ENCODE measurements around the gene COL18A1. TPM values are rescaled to one million over a fixed set of nuclear protein-coding genes. Genes with fewer than 3 reads are reported as not detected.

The COL18A1 gene
- total RNA-seq, 3 donors from 2014 or later (not counting 1 experiment from before 2014, with no cell fraction given) = 12.3 to 22.3 (median 12.7) TPM

- Histone ChIP-seq H3K9me3 (ENCODE audit: control insufficient read depth, insufficient read depth, low read length) (no peaks in the 10 kb centered on the region), H3K36me3 (ENCODE audit: control insufficient read depth, insufficient read depth, low read length) (no peaks in the 10 kb centered on the region), H3K4me3 (ENCODE audit: low read length) (no peak overlapping the region), H3K27ac (ENCODE audit: low read length) (no peak overlapping the region), H3K27me3 (ENCODE audit: control insufficient read depth, insufficient read depth, low read length) (no peaks in the 10 kb centered on the region), H3K4me1 (ENCODE audit: control insufficient read depth, insufficient read depth, low read length) (peaks cover 20% of the 10 kb centered on the region)
- DNase-seq (peak in 1 of 2 donors; percentile 13), ATAC-seq (no peak)
- Mint-ChIP-seq H3K36me3 (no peaks in the 10 kb centered on the region), H3K27ac (peak overlapping the region in 1 of 2 donors; percentile 29), H3K27me3 (ENCODE audit: low read depth in 2 of 2) (no peaks in the 10 kb centered on the region), H3K4me3 (peak overlapping the region; percentile 49), H3K9me3 (no peaks in the 10 kb centered on the region), H3K4me1 (peaks cover 0 to 4% of the 10 kb centered on the region in 2 donors)
- no peak for TF ChIP-seq CTCF (IDR thresholded peaks at IDR 0.05)
- WGBS (ENCODE audit: insufficient coverage) = 79% methylated on average over 23 of the region's 23 CpGs
- intact Hi-C loops (cut with micrococcal nuclease) = no loop called here
These were observed 138.9 kb downstream of the COL18A1 start for GRCh38 chr21:45543710-45544448.

GRCh38 chr21:45544449-45545235 lies 139.7 kb downstream of the COL18A1 start:
- no peaks in the 10 kb centered on the region for H3K27me3 ChIP-seq (ENCODE audit: control insufficient read depth, insufficient read depth, low read length)
- ATAC-seq (no peak), DNase-seq (peak in 1 of 2 donors; percentile 15)
- intact Hi-C loops (cut with micrococcal nuclease) = no loop called here
- peaks cover 20% of the 10 kb centered on the region for H3K4me1 ChIP-seq (ENCODE audit: control insufficient read depth, insufficient read depth, low read length)
- Mint-ChIP-seq H3K27ac (no peak overlapping the region), H3K27me3 (ENCODE audit: low read depth in 2 of 2) (no peaks in the 10 kb centered on the region), H3K4me1 (peaks cover 0 to 9% of the 10 kb centered on the region in 2 donors), H3K4me3 (no peak overlapping the region), H3K36me3 (no peaks in the 10 kb centered on the region), H3K9me3 (no peaks in the 10 kb centered on the region)
- H3K36me3 ChIP-seq (ENCODE audit: control insufficient read depth, insufficient read depth, low read length) = no peaks in the 10 kb centered on the region
- H3K9me3 ChIP-seq (ENCODE audit: control insufficient read depth, insufficient read depth, low read length) = no peaks in the 10 kb centered on the region
- H3K27ac ChIP-seq (ENCODE audit: low read length) = no peak overlapping the region
- 97% methylated on average over 18 of the region's 18 CpGs for WGBS (ENCODE audit: insufficient coverage)
- no peak overlapping the region for H3K4me3 ChIP-seq (ENCODE audit: low read length)
- TF ChIP-seq CTCF (IDR thresholded peaks at IDR 0.05) = no peak

- Histone ChIP-seq H3K9me3 (ENCODE audit: control insufficient read depth, insufficient read depth, low read length) (no peaks in the 10 kb centered on the region), H3K36me3 (ENCODE audit: control insufficient read depth, insufficient read depth, low read length) (no peaks in the 10 kb centered on the region), H3K4me3 (ENCODE audit: low read length) (no peak overlapping the region), H3K27me3 (ENCODE audit: control insufficient read depth, insufficient read depth, low read length) (no peaks in the 10 kb centered on the region), H3K27ac (ENCODE audit: low read length) (no peak overlapping the region), H3K4me1 (ENCODE audit: control insufficient read depth, insufficient read depth, low read length) (peaks cover 26% of the 10 kb centered on the region)
- DNase-seq = no peak
- WGBS (ENCODE audit: insufficient coverage) = 93% methylated on average over 5 of the region's 6 CpGs
- Mint-ChIP-seq H3K9me3 (no peaks in the 10 kb centered on the region), H3K36me3 (no peaks in the 10 kb centered on the region), H3K4me1 (peaks cover under 1 to 11% of the 10 kb centered on the region in 2 donors), H3K4me3 (no peak overlapping the region), H3K27me3 (ENCODE audit: low read depth in 2 of 2) (no peaks in the 10 kb centered on the region), H3K27ac (no peak overlapping the region)
- intact Hi-C loops (cut with micrococcal nuclease) = no loop called here
- ATAC-seq = no peak
- no peak for TF ChIP-seq CTCF (IDR thresholded peaks at IDR 0.05)
These were observed 140.2 kb downstream of the COL18A1 start for GRCh38 chr21:45545236-45545570.
